ENCODE data around the gene CETP.
"Not testable (repeated sequence)": the region's sequence is repeated elsewhere in the genome, so short reads cannot be mapped to it uniquely, and the experiment has no call there.

The CETP gene

GRCh38 chr16:56960681-56961281, 969 bp upstream of the CETP start:
- DNase-seq, result no peak

GRCh38 chr16:56961386-56961785, 364 bp upstream of the CETP start:
- DNase-seq, result no peak

GRCh38 chr16:56964243-56965148, 2.7 kb downstream of the CETP start:
- no peak for DNase-seq

GRCh38 chr16:56965149-56966092, 3.7 kb downstream of the CETP start:
- no peak for DNase-seq

- no peak for DNase-seq
Observed at GRCh38 chr16:56966093-56966475, 4.3 kb downstream of the CETP start.

- DNase-seq, result no peak
Observed at GRCh38 chr16:56967733-56968132, 6.0 kb downstream of the CETP start.

GRCh38 chr16:56969769-56970168, 8.0 kb downstream of the CETP start:
- no peak for DNase-seq

- DNase-seq, result no peak
Observed at GRCh38 chr16:56970934-56971767, 9.4 kb downstream of the CETP start.

- DNase-seq, result no peak
Observed at GRCh38 chr16:56971768-56972043, 10.0 kb downstream of the CETP start.

- no peak for DNase-seq
Observed at GRCh38 chr16:56972403-56973293, 10.9 kb downstream of the CETP start.

- DNase-seq, result no peak
Observed at GRCh38 chr16:56973294-56973689, 11.5 kb downstream of the CETP start.

GRCh38 chr16:56973899-56974298, 12.1 kb downstream of the CETP start:
- DNase-seq, result not testable (repeated sequence)

GRCh38 chr16:56974549-56975300, 13.0 kb downstream of the CETP start:
- DNase-seq, result no peak

GRCh38 chr16:56975714-56976113, 14.0 kb downstream of the CETP start:
- DNase-seq, result no peak

- no peak for DNase-seq
Observed at GRCh38 chr16:56977216-56977615, 15.5 kb downstream of the CETP start.

- DNase-seq, result no peak
Observed at GRCh38 chr16:56977823-56978430, 16.2 kb downstream of the CETP start.

GRCh38 chr16:56980201-56980535, 18.4 kb downstream of the CETP start:
- DNase-seq, result no peak

- no peak for DNase-seq
Observed at GRCh38 chr16:56980792-56981724, 19.3 kb downstream of the CETP start.

- no peak for DNase-seq
Observed at GRCh38 chr16:56981729-56982271, 20.1 kb downstream of the CETP start.
